Fibroblast of the aortic adventitia (primary cell): Measurements from ENCODE around the gene RIPPLY3. TPM values are rescaled to one million over a fixed set of nuclear protein-coding genes. Genes with fewer than 3 reads are reported as not detected.

Source experiments
- DNase-seq: peaks from one replicate; pipeline ENCODE4 v3.0.0-alpha.2; 2010; ENCODE audit warnings: low read depth
- H3K4me3 ChIP-seq: 2 replicates; pipeline ENCODE4 v1.5.1; 2011; ENCODE audit warnings: low read depth, mild to moderate bottlenecking, control low read depth, low read length, moderate library complexity
- CTCF ChIP-seq: IDR thresholded peaks from 2 replicates; pipeline ENCODE4 v1.5.1; 2011; ENCODE audit warnings: mild to moderate bottlenecking, low read length, control low read depth, inconsistent platforms; ENCODE audit not compliant: insufficient read depth
- total RNA-seq: library from RNA; depleted of rRNA; stranded (reverse); fragments of >200 nt; gene quantifications from 2 replicates; pipeline ENCODE4 v1.2.3, GENCODE V29; 2012; ENCODE audit warnings: low replicate concordance

Gene RIPPLY3
- total RNA-seq, 1 donor, result not detected

- peak overlapping the region; percentile 84 for H3K4me3 ChIP-seq
- peak; percentile 29 for DNase-seq
- TF ChIP-seq CTCF, result no peak
Measured at GRCh38 chr21:36964827-36965719, 41.4 kb upstream of the RIPPLY3 start.

GRCh38 chr21:36965720-36966065 lies 40.8 kb upstream of the RIPPLY3 start:
- no peak for TF ChIP-seq CTCF
- peak overlapping the region; percentile 84 for H3K4me3 ChIP-seq
- DNase-seq, result peak; percentile 8

- TF ChIP-seq CTCF, result peak; percentile 11
- peak; percentile 39 for DNase-seq
- H3K4me3 ChIP-seq, result peak within 1 kb of the TSS; percentile 84
Measured at GRCh38 chr21:36966066-36966820, 40.3 kb upstream of the RIPPLY3 start, which contains the start of gene HLCS. HLCS (minus strand) TSS chr21:36966669; CDS start chr21:36966638, 31 bp downstream.

- no peak for TF ChIP-seq CTCF
- DNase-seq, result peak; percentile 32
- H3K4me3 ChIP-seq, result peak overlapping the region; percentile 72
Measured at GRCh38 chr21:36966821-36967768, 39.4 kb upstream of the RIPPLY3 start.

- H3K4me3 ChIP-seq, result no peak overlapping the region
- DNase-seq, result no peak
- no peak for TF ChIP-seq CTCF
Measured at GRCh38 chr21:36968414-36968813, 38.1 kb upstream of the RIPPLY3 start.

GRCh38 chr21:36968976-36969375 lies 37.5 kb upstream of the RIPPLY3 start:
- TF ChIP-seq CTCF, result no peak
- DNase-seq, result no peak
- H3K4me3 ChIP-seq, result no peak overlapping the region
